Activated T-helper 17 cell treated with anti-CD3 and anti-CD28 coated beads, Interleukin-2, amount 50 U/mL, for 72 hours (primary cell): ENCODE data around the gene METTL5. TPM values are rescaled to one million over a fixed set of nuclear protein-coding genes. Genes with fewer than 3 reads are reported as not detected.
A peak's percentile ranks its signal among the peaks of the same experiment; 100 is the strongest.
"Not testable (repeated sequence)": the region's sequence is repeated elsewhere in the genome, so short reads cannot be mapped to it uniquely, and the experiment has no call there.

ENCODE experiments used
- ATAC-seq: fragments of 150-1000 bp; cut with Tn5 transposase; replicated peaks from 2 replicates; pipeline ENCODE4 v1.10.0; 2021; ENCODE audit warnings: mild to moderate bottlenecking, moderate library complexity
- H3K27ac Mint-ChIP-seq: one replicate; pipeline ENCODE4 v1.8.0; 2022; ENCODE audit warnings: mixed read lengths
- H3K27me3 Mint-ChIP-seq: one replicate; pipeline ENCODE4 v1.8.0; 2022; ENCODE audit warnings: mixed read lengths
- H3K36me3 Mint-ChIP-seq: one replicate; pipeline ENCODE4 v1.8.0; 2022; ENCODE audit warnings: low read depth, mild to moderate bottlenecking, mixed read lengths
- H3K4me1 Mint-ChIP-seq: one replicate; pipeline ENCODE4 v1.8.0; 2022; ENCODE audit warnings: mixed read lengths
- H3K4me3 Mint-ChIP-seq: one replicate; pipeline ENCODE4 v1.8.0; 2022; ENCODE audit warnings: mild to moderate bottlenecking, mixed read lengths
- H3K9me3 Mint-ChIP-seq: one replicate; pipeline ENCODE4 v1.8.0; 2022; ENCODE audit warnings: mixed read lengths
- total RNA-seq, 2 donors: library from RNA; stranded (reverse); gene quantifications; one replicate each; pipeline ENCODE4 v1.2.3, GENCODE V29; 2022

Gene METTL5
- total RNA-seq, 2 donors from 2014 or later, result 54.4 to 78.7 TPM

DNA sequence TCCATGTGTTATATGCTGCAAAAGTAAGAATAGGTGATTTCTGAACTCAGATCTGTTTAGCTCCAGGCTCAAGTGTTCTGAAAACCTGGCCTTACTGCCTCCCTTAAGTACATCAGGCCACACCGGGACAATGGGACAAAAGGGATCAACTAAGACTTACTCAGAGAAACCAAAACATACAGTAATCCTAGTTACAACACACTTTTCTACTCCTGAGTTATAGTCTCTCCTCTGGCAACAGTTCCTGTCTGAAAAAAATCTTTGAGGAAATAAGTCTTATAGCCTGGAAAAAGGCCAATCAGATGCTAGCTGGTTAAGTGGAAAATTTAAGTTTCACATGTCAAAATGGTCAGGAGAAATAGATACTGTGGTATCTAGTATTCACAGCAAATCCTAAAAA lies 5.6 kb downstream of the METTL5 start:
- peak overlapping the region; percentile 65 for H3K27ac Mint-ChIP-seq
- no peak overlapping the region for H3K4me3 Mint-ChIP-seq
- peaks cover 18% of the 10 kb centered on the region for H3K4me1 Mint-ChIP-seq
- no peak for ATAC-seq
- peaks cover 91% of the 10 kb centered on the region for H3K36me3 Mint-ChIP-seq
- H3K9me3 Mint-ChIP-seq, result no peaks in the 10 kb centered on the region
- H3K27me3 Mint-ChIP-seq, result no peaks in the 10 kb centered on the region

DNA sequence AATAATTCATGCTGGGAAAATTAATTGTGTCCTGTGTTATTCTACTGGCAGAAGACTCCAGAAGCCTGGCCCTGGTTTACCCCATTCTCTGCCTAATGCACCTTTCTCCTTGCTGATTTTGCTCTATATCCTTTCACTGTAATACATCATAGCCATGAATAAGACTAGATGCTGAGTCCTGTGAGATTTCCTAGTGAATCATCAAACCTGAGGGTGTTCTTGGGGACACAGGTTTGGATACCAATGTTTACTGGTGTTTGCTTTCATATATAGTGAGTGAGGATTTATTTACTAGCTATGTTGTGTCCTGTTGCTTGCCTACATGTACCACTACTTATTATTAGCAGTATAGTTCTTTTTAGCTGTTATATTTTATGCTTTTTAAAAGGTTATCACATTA lies 6.5 kb downstream of the METTL5 start:
- H3K27me3 Mint-ChIP-seq, result no peaks in the 10 kb centered on the region
- H3K4me3 Mint-ChIP-seq, result no peak overlapping the region
- H3K9me3 Mint-ChIP-seq, result no peaks in the 10 kb centered on the region
- H3K4me1 Mint-ChIP-seq, result peaks cover 12% of the 10 kb centered on the region
- no peak for ATAC-seq
- peaks cover 96% of the 10 kb centered on the region for H3K36me3 Mint-ChIP-seq
- H3K27ac Mint-ChIP-seq, result no peak overlapping the region

DNA sequence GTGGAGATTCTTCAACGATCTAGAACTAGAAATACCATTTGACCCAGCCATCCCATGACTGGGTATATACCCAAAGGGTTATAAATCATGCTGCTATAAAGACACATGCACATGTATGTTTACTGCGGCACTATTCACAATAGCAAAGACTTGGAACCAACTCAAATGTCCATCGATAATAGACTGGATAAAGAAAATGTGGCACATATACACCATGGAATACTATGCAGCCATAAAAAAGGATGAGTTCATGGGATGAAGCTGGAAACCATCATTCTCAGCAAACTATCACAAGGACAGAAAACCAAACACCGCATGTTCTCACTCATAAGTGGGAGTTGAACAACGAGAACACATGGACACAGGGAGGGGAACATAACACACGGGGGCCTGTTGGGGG lies 7.3 kb downstream of the METTL5 start:
- H3K9me3 Mint-ChIP-seq, result not testable (repeated sequence)

DNA sequence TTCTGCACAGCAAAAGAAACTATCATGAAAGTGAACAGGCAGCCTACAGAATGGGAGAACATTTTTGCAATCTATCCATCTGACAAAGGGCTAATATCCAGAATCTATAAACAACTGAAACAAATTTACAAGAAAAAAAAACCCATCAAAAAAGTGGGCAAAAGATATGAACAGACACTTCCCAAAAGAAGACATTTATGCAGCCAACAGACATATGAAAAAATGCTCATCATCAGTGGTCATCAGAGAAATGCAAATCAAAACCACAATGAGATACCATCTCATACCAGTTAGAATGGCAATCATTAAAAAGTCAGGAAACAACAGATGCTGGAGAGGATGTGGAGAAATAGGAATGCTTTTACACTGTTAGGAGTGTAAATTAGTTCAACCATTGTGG lies 7.7 kb downstream of the METTL5 start:
- ATAC-seq, H3K27me3 Mint-ChIP-seq: not testable (repeated sequence)
- H3K27ac Mint-ChIP-seq, result peak overlapping the region; percentile 25

More for the DNA sequence above, 7.3 kb downstream of the METTL5 start:
- not testable (repeated sequence) for ATAC-seq, H3K27me3 Mint-ChIP-seq, H3K4me3 Mint-ChIP-seq, H3K4me1 Mint-ChIP-seq, H3K27ac Mint-ChIP-seq
- peaks cover 96% of the 10 kb centered on the region for H3K36me3 Mint-ChIP-seq

DNA sequence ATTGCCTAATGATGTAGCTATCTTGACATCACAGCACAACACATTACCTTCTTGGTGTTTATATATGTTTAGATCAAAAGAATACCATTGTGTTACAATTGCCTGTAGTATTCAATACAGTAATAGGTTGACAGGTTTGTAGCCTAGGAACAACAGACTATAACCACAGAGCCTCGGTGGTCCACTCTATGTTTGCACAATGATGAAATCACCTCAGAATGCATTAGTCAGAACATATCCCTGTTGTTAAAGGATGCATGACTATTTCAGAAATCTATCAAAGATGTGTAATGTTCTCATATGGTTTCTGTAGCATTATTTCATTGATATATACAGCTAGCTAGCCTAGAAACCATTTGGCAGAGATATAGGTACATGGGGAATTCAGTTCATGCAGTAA lies 8.9 kb downstream of the METTL5 start:
- peak; percentile 82 for ATAC-seq
- Mint-ChIP-seq H3K4me1 (no peaks in the 10 kb centered on the region), H3K27me3 (no peaks in the 10 kb centered on the region), H3K9me3 (no peaks in the 10 kb centered on the region), H3K27ac (peak overlapping the region; percentile 25), H3K36me3 (peaks cover 96% of the 10 kb centered on the region), H3K4me3 (no peak overlapping the region)

More for the DNA sequence above, 7.7 kb downstream of the METTL5 start:
- not testable (repeated sequence) for H3K4me1 Mint-ChIP-seq, H3K9me3 Mint-ChIP-seq, H3K4me3 Mint-ChIP-seq
- peaks cover 96% of the 10 kb centered on the region for H3K36me3 Mint-ChIP-seq

DNA sequence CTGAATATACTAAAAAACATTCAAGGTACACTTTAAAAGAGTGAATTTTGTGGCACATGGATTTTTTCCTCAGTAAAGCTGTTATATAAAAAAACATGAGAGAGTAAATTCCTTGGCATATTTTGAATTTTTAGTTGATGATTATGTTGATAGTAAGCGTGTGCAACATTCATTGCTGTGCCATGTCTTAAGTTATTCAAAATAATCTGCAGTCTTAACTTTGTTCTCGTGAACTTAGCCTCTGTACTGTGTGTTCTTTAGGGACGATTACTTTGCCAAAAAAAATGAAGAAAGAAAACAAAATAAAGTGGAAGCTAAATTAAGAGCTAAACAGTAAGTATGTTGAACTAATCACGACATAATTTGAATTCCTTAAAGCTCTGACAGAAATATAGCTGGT lies 16.5 kb downstream of the METTL5 start:
- H3K4me1 Mint-ChIP-seq, result no peaks in the 10 kb centered on the region
- no peaks in the 10 kb centered on the region for H3K9me3 Mint-ChIP-seq
- H3K36me3 Mint-ChIP-seq, result peaks cover 88% of the 10 kb centered on the region
- H3K27ac Mint-ChIP-seq, result no peak overlapping the region
- H3K4me3 Mint-ChIP-seq, result no peak overlapping the region
- no peak for ATAC-seq
- H3K27me3 Mint-ChIP-seq, result no peaks in the 10 kb centered on the region

DNA sequence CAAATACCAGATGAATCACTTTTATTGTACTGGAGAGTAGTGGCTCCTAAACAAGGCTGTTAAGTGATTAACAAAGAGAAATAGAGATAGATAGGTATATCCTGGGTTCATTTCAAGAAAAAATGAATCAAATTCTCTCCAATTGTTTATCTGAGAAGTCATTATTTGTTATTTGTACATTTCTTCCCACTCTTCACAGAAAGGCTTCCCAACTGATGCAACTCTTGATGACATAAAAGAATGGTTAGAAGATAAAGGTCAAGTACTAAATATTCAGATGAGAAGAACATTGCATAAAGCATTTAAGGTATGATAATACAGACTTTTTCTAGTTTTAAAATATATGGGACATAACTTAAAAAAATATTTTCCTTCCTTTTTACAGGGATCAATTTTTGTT lies 18.1 kb downstream of the METTL5 start:
- Mint-ChIP-seq H3K36me3 (peaks cover 86% of the 10 kb centered on the region), H3K27me3 (no peaks in the 10 kb centered on the region), H3K9me3 (no peaks in the 10 kb centered on the region), H3K4me3 (no peak overlapping the region), H3K27ac (peak overlapping the region; percentile 63), H3K4me1 (no peaks in the 10 kb centered on the region)
- ATAC-seq, result no peak

DNA sequence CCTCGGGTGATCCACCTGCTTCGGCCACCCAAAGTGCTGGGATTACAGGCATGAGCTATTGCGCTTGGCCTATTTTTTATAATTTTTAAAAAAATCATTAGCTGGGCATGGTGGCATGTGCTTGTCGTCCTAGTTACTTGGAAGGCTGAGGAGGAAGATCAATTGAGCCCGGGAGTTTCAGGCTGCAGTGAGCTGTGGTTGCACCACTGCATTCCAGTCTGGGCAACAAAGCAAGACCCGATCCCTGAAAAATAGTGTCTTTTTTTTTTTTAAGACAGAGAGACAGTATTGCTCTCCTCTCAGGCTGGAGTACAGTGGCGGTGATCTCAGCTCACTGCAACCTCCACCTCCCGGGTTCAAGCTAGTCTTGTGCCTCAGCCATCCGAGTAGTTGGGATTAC lies 21.2 kb downstream of the METTL5 start:
- Mint-ChIP-seq H3K4me3 (no peak overlapping the region), H3K27me3 (no peaks in the 10 kb centered on the region), H3K36me3 (peaks cover 79% of the 10 kb centered on the region)

DNA sequence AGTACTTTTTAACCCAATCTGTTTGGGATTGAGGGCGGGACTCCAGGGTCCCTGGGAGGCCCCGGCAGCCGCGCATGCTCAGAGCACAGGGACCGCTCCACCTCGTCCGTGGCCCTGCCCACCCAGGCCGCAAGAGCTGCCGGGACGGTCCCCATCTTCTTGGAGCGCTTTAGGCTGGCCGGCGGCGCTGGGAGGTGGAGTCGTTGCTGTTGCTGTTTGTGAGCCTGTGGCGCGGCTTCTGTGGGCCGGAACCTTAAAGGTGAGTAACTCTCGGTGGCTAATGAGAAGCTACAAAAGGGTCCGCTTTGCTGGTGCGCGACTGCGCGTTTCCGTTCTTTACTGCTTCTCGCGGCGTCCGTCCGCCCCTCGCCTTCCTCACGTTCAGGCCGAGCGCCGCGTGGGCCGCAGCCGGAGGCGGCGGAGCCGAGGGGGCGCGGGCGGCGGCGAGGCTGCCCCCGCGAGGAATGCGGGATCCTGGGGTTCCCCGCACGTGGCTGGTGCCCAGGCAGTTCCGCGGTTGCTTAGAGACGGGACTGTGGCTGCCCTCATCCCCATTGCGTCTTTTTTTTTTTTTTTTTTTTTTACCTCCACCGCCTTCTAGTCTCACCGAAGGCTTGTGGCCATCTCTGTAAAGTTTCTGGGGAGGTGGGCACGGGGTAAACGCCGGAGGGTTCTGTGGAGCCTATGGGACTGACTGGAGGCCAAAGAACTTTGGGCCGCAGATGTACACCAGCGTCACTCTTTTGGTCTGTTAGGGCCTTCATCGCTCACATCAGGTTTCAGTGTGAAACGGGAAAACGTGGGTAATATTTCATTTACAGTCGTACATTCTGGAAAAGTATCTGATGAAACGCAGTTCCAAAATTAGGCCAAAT lies 25.8 kb downstream of the METTL5 start, which contains the start of gene SSB:
SSB (plus strand) TSS at position 154 of the 875 bp plus-strand sequence. CDS start 2,090 bp downstream, outside the sequence.
- Mint-ChIP-seq H3K4me1 (no peaks in the 10 kb centered on the region), H3K36me3 (peaks cover 40% of the 10 kb centered on the region), H3K4me3 (peak within 1 kb of the TSS; percentile 97), H3K9me3 (no peaks in the 10 kb centered on the region), H3K27me3 (no peaks in the 10 kb centered on the region), H3K27ac (peak within 1 kb of the TSS; percentile 98)
- peak; percentile 96 for ATAC-seq

More for the DNA sequence above, 21.2 kb downstream of the METTL5 start:
- no peak for ATAC-seq
- Mint-ChIP-seq H3K27ac (no peak overlapping the region), H3K9me3 (no peaks in the 10 kb centered on the region), H3K4me1 (no peaks in the 10 kb centered on the region)

DNA sequence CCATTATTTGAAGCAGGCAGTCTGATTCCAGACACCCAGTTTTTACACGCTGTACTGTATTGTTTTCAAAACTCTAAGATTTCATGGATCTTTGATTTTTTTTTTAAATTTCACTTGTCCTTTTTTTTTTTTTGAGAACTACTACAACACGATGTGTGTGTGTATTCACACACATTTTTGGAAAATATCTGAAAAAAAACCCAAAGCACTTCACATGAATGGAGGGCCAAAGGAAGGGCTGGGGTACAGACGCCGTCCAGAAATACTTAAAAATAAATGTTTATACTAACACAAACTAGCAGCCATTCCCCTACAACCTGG lies 26.3 kb downstream of the METTL5 start:
- Mint-ChIP-seq H3K27ac (peak overlapping the region; percentile 98), H3K4me3 (peak overlapping the region; percentile 97), H3K36me3 (peaks cover 36% of the 10 kb centered on the region), H3K9me3 (no peaks in the 10 kb centered on the region), H3K27me3 (no peaks in the 10 kb centered on the region), H3K4me1 (no peaks in the 10 kb centered on the region)
- no peak for ATAC-seq

DNA sequence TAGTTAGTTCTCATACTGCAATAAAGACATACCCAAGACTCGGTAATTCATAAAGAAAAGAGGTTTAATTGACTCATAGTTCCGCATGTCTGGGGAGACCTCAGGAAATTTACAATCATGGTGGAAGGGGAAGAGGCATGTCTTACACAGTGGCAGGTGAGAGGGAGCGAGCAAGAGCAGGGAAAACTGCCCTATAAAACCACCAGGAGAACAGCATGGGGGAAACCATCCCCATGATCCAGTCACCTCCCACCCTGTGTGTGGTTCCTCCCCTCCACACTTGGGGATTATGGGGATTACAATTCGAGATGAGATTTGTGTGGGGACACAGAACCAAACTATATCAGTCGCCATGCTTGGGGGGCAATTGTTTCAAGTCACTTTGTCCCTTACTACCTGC lies 27.1 kb downstream of the METTL5 start:
- peak overlapping the region; percentile 97 for H3K4me3 Mint-ChIP-seq
- no peaks in the 10 kb centered on the region for H3K4me1 Mint-ChIP-seq
- ATAC-seq, result no peak
- H3K9me3 Mint-ChIP-seq, result no peaks in the 10 kb centered on the region
- H3K36me3 Mint-ChIP-seq, result peaks cover 32% of the 10 kb centered on the region
- peak overlapping the region; percentile 98 for H3K27ac Mint-ChIP-seq
- no peaks in the 10 kb centered on the region for H3K27me3 Mint-ChIP-seq

DNA sequence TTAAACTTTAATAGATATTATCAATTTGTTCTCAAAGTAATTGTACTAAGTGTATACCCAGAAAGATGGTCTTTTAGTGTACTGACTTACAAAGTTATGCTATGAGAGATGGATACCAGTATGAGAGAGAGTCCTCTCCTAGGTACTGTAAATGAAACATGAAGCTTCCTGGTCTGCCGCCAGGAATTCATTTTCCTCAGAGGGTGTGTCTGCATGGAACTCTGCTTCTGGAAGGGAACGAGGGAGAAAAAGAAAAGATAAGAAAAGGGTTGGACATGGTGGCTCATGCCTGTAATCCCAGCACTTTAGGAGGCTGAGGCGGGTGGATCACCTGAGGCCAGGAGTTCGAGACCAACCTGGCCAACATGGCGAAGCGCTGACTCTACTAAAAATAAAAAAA lies 28.3 kb downstream of the METTL5 start:
- no peak overlapping the region for H3K4me3 Mint-ChIP-seq
- peaks cover 20% of the 10 kb centered on the region for H3K36me3 Mint-ChIP-seq
- no peaks in the 10 kb centered on the region for H3K4me1 Mint-ChIP-seq
- H3K27me3 Mint-ChIP-seq, result peaks cover 4% of the 10 kb centered on the region
- ATAC-seq, result no peak
- no peaks in the 10 kb centered on the region for H3K9me3 Mint-ChIP-seq
- H3K27ac Mint-ChIP-seq, result no peak overlapping the region

DNA sequence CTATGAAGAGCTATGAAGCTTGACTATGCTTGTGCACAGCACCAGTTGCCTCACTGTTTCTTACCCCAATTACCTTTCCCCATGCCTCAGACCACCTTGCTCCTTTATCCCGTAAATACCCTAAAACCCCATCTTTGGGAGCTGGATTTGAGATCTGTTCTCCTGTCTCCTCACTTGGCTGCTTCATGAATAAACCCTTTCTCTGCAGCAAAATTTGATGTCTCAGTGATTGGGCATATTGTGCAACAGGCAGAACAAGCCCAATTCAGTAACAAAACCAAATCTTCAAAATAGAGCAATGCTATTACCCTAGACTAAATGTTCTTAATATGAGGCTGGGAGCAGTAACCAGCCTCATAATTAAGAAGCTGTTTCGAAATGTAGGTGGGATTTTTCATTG lies 29.5 kb downstream of the METTL5 start:
- no peak overlapping the region for H3K4me3 Mint-ChIP-seq
- peaks cover 10% of the 10 kb centered on the region for H3K36me3 Mint-ChIP-seq
- H3K9me3 Mint-ChIP-seq, result no peaks in the 10 kb centered on the region
- no peak for ATAC-seq
- no peak overlapping the region for H3K27ac Mint-ChIP-seq
- H3K27me3 Mint-ChIP-seq, result peaks cover 4% of the 10 kb centered on the region
- no peaks in the 10 kb centered on the region for H3K4me1 Mint-ChIP-seq

DNA sequence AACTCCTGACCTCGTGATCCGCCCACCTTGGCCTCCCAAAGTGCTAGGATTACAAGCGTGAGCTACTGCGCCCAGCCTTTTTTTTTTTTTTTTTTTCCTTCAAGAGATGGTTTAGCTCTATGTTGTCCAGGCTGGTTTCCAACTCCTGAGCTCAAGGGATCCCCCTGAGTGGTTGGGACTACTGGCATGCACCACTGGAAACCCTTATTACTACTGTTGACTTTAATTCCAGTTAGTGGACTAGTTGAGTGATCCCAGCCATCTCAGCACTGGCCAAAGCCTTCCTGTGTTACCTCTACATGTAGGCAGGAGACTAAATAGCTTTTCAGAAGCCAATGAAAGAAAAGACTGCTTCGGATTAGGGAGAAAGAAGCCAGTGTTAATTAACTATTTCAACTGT lies 34.1 kb downstream of the METTL5 start:
- H3K4me1 Mint-ChIP-seq, result no peaks in the 10 kb centered on the region
- no peaks in the 10 kb centered on the region for H3K36me3 Mint-ChIP-seq
- H3K4me3 Mint-ChIP-seq, result no peak overlapping the region
- H3K9me3 Mint-ChIP-seq, result no peaks in the 10 kb centered on the region
- peaks cover 27% of the 10 kb centered on the region for H3K27me3 Mint-ChIP-seq
- no peak for ATAC-seq
- no peak overlapping the region for H3K27ac Mint-ChIP-seq

DNA sequence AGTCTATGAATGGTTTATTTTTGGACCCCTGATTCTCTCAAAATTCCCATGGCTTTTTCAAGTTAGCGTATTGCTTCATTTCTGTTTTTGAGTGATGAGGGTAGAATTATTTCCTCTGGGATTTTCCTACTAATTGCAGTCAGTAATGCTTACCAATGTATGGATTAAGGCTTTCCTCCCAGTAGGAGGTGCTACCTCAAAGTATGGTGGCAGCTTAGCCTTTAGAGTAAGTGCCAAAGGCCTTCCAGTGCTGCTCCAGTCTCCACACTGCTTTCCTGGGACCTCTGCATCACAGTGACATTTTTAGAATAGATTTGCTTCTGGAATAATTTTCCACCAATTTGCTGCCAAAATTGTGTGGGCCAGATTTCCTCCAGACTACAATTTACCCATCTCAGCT lies 42.2 kb downstream of the METTL5 start:
- no peak overlapping the region for H3K4me3 Mint-ChIP-seq
- no peak for ATAC-seq
- no peaks in the 10 kb centered on the region for H3K36me3 Mint-ChIP-seq
- H3K9me3 Mint-ChIP-seq, result no peaks in the 10 kb centered on the region
- H3K27me3 Mint-ChIP-seq, result peaks cover 4% of the 10 kb centered on the region
- no peaks in the 10 kb centered on the region for H3K4me1 Mint-ChIP-seq
- H3K27ac Mint-ChIP-seq, result no peak overlapping the region
